ENCODE results near the gene GABPB2.

GABPB2 gene

GRCh38 chr1:151135433-151136385, 65.1 kb downstream of the GABPB2 start:
- Histone ChIP-seq H3K9ac (ENCODE audit: low read length) (no peak overlapping the region), H3K4me3 (ENCODE audit: insufficient read depth, low read length, poor library complexity, severe bottlenecking) (no peak overlapping the region), H3K36me3 (ENCODE audit: low read length) (no peaks in the 10 kb centered on the region), H2AFZ (ENCODE audit: low read depth, low read length, severe bottlenecking) (no peak overlapping the region), H3K27ac (ENCODE audit: low read depth, low read length) (no peak overlapping the region), H3K27me3 (ENCODE audit: low read length) (no peaks in the 10 kb centered on the region), H4K20me1 (ENCODE audit: low read depth, low read length) (no peaks in the 10 kb centered on the region), H3K9me2 (replicated peaks; ENCODE audit: insufficient read depth, low read length) (no peaks in the 10 kb centered on the region), H3F3A (ENCODE audit: insufficient read depth) (no peaks in the 10 kb centered on the region), H3K4me2 (ENCODE audit: low read depth, low read length, poor library complexity, severe bottlenecking) (no peak overlapping the region), H3K79me2 (ENCODE audit: insufficient read depth, low read length) (no peaks in the 10 kb centered on the region), H3K9me3 (ENCODE audit: insufficient read depth, low read length) (no peaks in the 10 kb centered on the region)
- no peak for TF ChIP-seq CTCF (IDR thresholded peaks at IDR 0.05; ENCODE audit: insufficient read depth, low read length, poor library complexity, severe bottlenecking)
- TF ChIP-seq EZH2phosphoT487 (conservative IDR thresholded peaks at IDR 0.05; ENCODE audit: low read length): no peak

GRCh38 chr1:151137789-151138188, 67.2 kb downstream of the GABPB2 start:
- no peaks in the 10 kb centered on the region for H3K36me3 ChIP-seq (ENCODE audit: low read length)
- no peaks in the 10 kb centered on the region for H3K27me3 ChIP-seq (ENCODE audit: low read length)
- H3K9ac ChIP-seq (ENCODE audit: low read length): no peak overlapping the region
- no peak overlapping the region for H3K27ac ChIP-seq (ENCODE audit: low read depth, low read length)
- H3F3A ChIP-seq (ENCODE audit: insufficient read depth): no peaks in the 10 kb centered on the region
- H3K9me2 ChIP-seq (replicated peaks; ENCODE audit: insufficient read depth, low read length): no peaks in the 10 kb centered on the region
- TF ChIP-seq CTCF (IDR thresholded peaks at IDR 0.05; ENCODE audit: insufficient read depth, low read length, poor library complexity, severe bottlenecking) (no peak), EZH2phosphoT487 (conservative IDR thresholded peaks at IDR 0.05; ENCODE audit: low read length) (no peak)
- no peak overlapping the region for H2AFZ ChIP-seq (ENCODE audit: low read depth, low read length, severe bottlenecking)
- H3K9me3 ChIP-seq (ENCODE audit: insufficient read depth, low read length): no peaks in the 10 kb centered on the region
- no peaks in the 10 kb centered on the region for H4K20me1 ChIP-seq (ENCODE audit: low read depth, low read length)
- no peak overlapping the region for H3K4me3 ChIP-seq (ENCODE audit: insufficient read depth, low read length, poor library complexity, severe bottlenecking)
- H3K4me2 ChIP-seq (ENCODE audit: low read depth, low read length, poor library complexity, severe bottlenecking): no peak overlapping the region
- H3K79me2 ChIP-seq (ENCODE audit: insufficient read depth, low read length): no peaks in the 10 kb centered on the region

GRCh38 chr1:151142411-151143056, 72.0 kb downstream of the GABPB2 start:
- H3K27me3 ChIP-seq (ENCODE audit: low read length): no peaks in the 10 kb centered on the region
- no peak overlapping the region for H3K4me2 ChIP-seq (ENCODE audit: low read depth, low read length, poor library complexity, severe bottlenecking)
- H3F3A ChIP-seq (ENCODE audit: insufficient read depth): no peaks in the 10 kb centered on the region
- no peaks in the 10 kb centered on the region for H3K36me3 ChIP-seq (ENCODE audit: low read length)
- TF ChIP-seq CTCF (IDR thresholded peaks at IDR 0.05; ENCODE audit: insufficient read depth, low read length, poor library complexity, severe bottlenecking) (no peak), EZH2phosphoT487 (conservative IDR thresholded peaks at IDR 0.05; ENCODE audit: low read length) (no peak)
- no peak overlapping the region for H2AFZ ChIP-seq (ENCODE audit: low read depth, low read length, severe bottlenecking)
- no peak overlapping the region for H3K4me3 ChIP-seq (ENCODE audit: insufficient read depth, low read length, poor library complexity, severe bottlenecking)
- no peak overlapping the region for H3K27ac ChIP-seq (ENCODE audit: low read depth, low read length)
- no peaks in the 10 kb centered on the region for H3K9me3 ChIP-seq (ENCODE audit: insufficient read depth, low read length)
- H3K9ac ChIP-seq (ENCODE audit: low read length): no peak overlapping the region
- no peaks in the 10 kb centered on the region for H4K20me1 ChIP-seq (ENCODE audit: low read depth, low read length)
- H3K9me2 ChIP-seq (replicated peaks; ENCODE audit: insufficient read depth, low read length): no peaks in the 10 kb centered on the region
- no peaks in the 10 kb centered on the region for H3K79me2 ChIP-seq (ENCODE audit: insufficient read depth, low read length)
